Karpas-422 (cell line): ENCODE results near the gene MTMR12. TPM values are rescaled to one million over a fixed set of nuclear protein-coding genes. Genes with fewer than 3 reads are reported as not detected.
"Not testable (repeated sequence)": the region's sequence is repeated elsewhere in the genome, so short reads cannot be mapped to it uniquely, and the experiment has no call there.

Experiments used
- DNase-seq: peaks from one replicate; pipeline ENCODE4 v3.0.0-alpha.2; 2015
- H2AFZ ChIP-seq: fragments of 200-600 bp; sonication (generic); 2 replicates; pipeline ENCODE4 v1.6.1; 2014; ENCODE audit warnings: antibody characterized with exemption, low read length, mixed read lengths
- H3K27ac ChIP-seq: fragments of 200-600 bp; sonication (generic); 2 replicates; pipeline ENCODE4 v1.5.1; 2014; ENCODE audit warnings: mild to moderate bottlenecking, low read length, moderate library complexity
- H3K27me3 ChIP-seq: fragments of 200-600 bp; sonication (generic); 2 replicates; pipeline ENCODE4 v1.6.1; 2014; ENCODE audit warnings: low read length, mixed read lengths
- H3K36me3 ChIP-seq: fragments of 200-600 bp; sonication (generic); 2 replicates; pipeline ENCODE4 v1.6.1; 2014; ENCODE audit warnings: low read length, mixed read lengths; ENCODE audit not compliant: insufficient read depth
- H3K4me1 ChIP-seq: fragments of 200-600 bp; sonication (generic); 2 replicates; pipeline ENCODE4 v1.6.1; 2014; ENCODE audit warnings: mild to moderate bottlenecking, low read length, mixed read lengths
- H3K4me2 ChIP-seq: fragments of 200-600 bp; sonication (generic); 2 replicates; pipeline ENCODE4 v1.6.1; 2014; ENCODE audit warnings: low read length, low read depth, mild to moderate bottlenecking; ENCODE audit not compliant: poor library complexity, severe bottlenecking
- H3K4me3 ChIP-seq: fragments of 200-600 bp; sonication (generic); 2 replicates; pipeline ENCODE4 v1.5.1; 2014; ENCODE audit warnings: mild to moderate bottlenecking, antibody characterized with exemption, low read length, mixed read lengths
- H3K79me2 ChIP-seq: fragments of 200-600 bp; sonication (generic); 2 replicates; pipeline ENCODE4 v1.6.1; 2014; ENCODE audit warnings: mild to moderate bottlenecking, low read length, mixed read lengths
- H3K9ac ChIP-seq: fragments of 200-600 bp; sonication (generic); 2 replicates; pipeline ENCODE4 v1.6.0; 2014; ENCODE audit warnings: low read length
- H3K9me2 ChIP-seq: fragments of 200-600 bp; sonication (generic), shearing (Covaris generic); replicated peaks from 2 replicates; pipeline ENCODE4 v1.6.0; 2014; ENCODE audit warnings: mild to moderate bottlenecking, low read length, moderate library complexity; ENCODE audit not compliant: insufficient read depth
- H3K9me3 ChIP-seq: fragments of 300-700, 200-600 bp; sonication (generic); 2 replicates; pipeline ENCODE4 v1.6.1; 2014; ENCODE audit warnings: low read length, mixed read lengths
- H4K20me1 ChIP-seq: fragments of 200-600 bp; sonication (generic); 2 replicates; pipeline ENCODE4 v1.6.1; 2014; ENCODE audit warnings: mild to moderate bottlenecking, antibody characterized with exemption, low read length, low read depth; ENCODE audit not compliant: insufficient read depth
- total RNA-seq: library from RNA; depleted of rRNA; stranded (reverse); fragments of >200 nt; shearing (Covaris generic); gene quantifications from 2 replicates; pipeline ENCODE4 v1.2.3, GENCODE V29; 2014; ENCODE audit warnings: low replicate concordance

MTMR12 gene
- total RNA-seq, 1 experiment from 2014 or later: 126 TPM

DNA sequence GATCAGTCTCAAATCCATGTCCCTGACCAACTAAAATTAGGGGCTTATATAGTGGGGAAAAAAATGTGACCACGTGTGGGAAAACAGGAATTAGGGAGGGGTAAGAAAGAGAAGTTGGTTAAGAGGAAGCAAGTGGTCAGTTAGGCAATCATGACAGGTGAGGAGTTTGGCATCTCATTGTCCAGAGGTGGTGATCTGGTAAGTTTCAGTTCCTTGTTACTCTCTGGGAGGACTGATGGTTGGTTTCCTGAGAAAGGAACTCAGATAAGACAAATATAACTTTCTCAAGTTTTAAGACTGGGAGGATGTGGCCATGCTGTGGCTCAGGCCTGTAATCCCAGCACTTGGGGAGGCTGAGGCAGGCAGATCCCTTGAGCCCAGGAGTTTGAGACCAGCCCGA, 9.0 kb upstream of the MTMR12 start:
- not testable (repeated sequence) for H3K4me1 ChIP-seq, H3K4me2 ChIP-seq, H3K79me2 ChIP-seq, H3K9me2 ChIP-seq, H2AFZ ChIP-seq, H3K9ac ChIP-seq, H3K4me3 ChIP-seq, H3K36me3 ChIP-seq, H3K9me3 ChIP-seq, H3K27me3 ChIP-seq, H4K20me1 ChIP-seq, DNase-seq, H3K27ac ChIP-seq

GRCh38 chr5:32320576-32320975, 7.8 kb upstream of the MTMR12 start:
- H3K9me3 ChIP-seq: no peaks in the 10 kb centered on the region; the same call in 1 of the 2 replicates
- no peak overlapping the region for H3K27ac ChIP-seq
- DNase-seq: no peak
- H3K27me3 ChIP-seq: no peaks in the 10 kb centered on the region
- H3K9me2 ChIP-seq: no peaks in the 10 kb centered on the region
- no peaks in the 10 kb centered on the region for H3K36me3 ChIP-seq
- no peaks in the 10 kb centered on the region for H3K79me2 ChIP-seq
- no peak overlapping the region for H3K4me2 ChIP-seq
- no peak overlapping the region for H3K4me3 ChIP-seq
- no peak overlapping the region for H2AFZ ChIP-seq
- no peaks in the 10 kb centered on the region for H4K20me1 ChIP-seq
- no peak overlapping the region for H3K9ac ChIP-seq
- peaks cover 8% of the 10 kb centered on the region for H3K4me1 ChIP-seq

- DNase-seq: no peak
Measured at GRCh38 chr5:32319926-32320543, 7.3 kb upstream of the MTMR12 start.

GRCh38 chr5:32319392-32319791, 6.7 kb upstream of the MTMR12 start:
- H3K4me2 ChIP-seq: no peak overlapping the region
- no peaks in the 10 kb centered on the region; the same call in 1 of the 2 replicates for H3K9me3 ChIP-seq
- H3K79me2 ChIP-seq: no peaks in the 10 kb centered on the region
- H3K36me3 ChIP-seq: no peaks in the 10 kb centered on the region
- no peaks in the 10 kb centered on the region for H3K9me2 ChIP-seq
- H3K27me3 ChIP-seq: no peaks in the 10 kb centered on the region
- no peaks in the 10 kb centered on the region for H4K20me1 ChIP-seq
- no peaks in the 10 kb centered on the region for H3K4me1 ChIP-seq
- no peak overlapping the region for H3K9ac ChIP-seq
- H2AFZ ChIP-seq: no peak overlapping the region
- peak; percentile 50 for DNase-seq
- no peak overlapping the region for H3K27ac ChIP-seq
- H3K4me3 ChIP-seq: no peak overlapping the region

More at GRCh38 chr5:32319926-32320543, 7.3 kb upstream of the MTMR12 start:
- no peaks in the 10 kb centered on the region; the same call in 1 of the 2 replicates for H3K9me3 ChIP-seq
- no peak overlapping the region for H3K9ac ChIP-seq
- peaks cover 4% of the 10 kb centered on the region for H3K4me1 ChIP-seq
- H3K4me2 ChIP-seq: no peak overlapping the region
- H3K27ac ChIP-seq: no peak overlapping the region
- no peak overlapping the region for H3K4me3 ChIP-seq
- no peaks in the 10 kb centered on the region for H3K9me2 ChIP-seq
- no peaks in the 10 kb centered on the region for H3K79me2 ChIP-seq
- H2AFZ ChIP-seq: no peak overlapping the region
- no peaks in the 10 kb centered on the region for H3K27me3 ChIP-seq
- H3K36me3 ChIP-seq: no peaks in the 10 kb centered on the region
- H4K20me1 ChIP-seq: no peaks in the 10 kb centered on the region

DNA sequence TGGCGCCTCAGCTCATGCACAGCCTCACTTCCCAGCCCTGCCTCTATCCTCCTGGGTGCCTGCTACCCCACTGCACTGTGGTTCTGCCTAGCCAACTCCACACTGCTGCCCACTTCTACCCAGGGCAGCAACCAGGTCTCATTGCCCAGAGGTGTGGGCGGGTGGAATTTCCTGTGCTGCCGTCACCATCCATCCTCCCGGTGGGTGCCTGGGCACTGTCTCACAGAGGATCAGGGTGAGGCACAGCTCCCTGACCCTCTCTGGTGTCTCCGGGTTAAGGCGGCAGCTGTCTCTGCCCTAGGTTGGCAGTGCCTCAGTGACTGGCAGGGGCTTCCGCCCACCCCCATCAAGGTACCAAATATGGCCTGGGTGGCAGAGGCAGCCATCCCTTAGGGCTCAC, 4.3 kb upstream of the MTMR12 start:
- H3K9me3 ChIP-seq: no peaks in the 10 kb centered on the region; the same call in 1 of the 2 replicates
- H3K4me3 ChIP-seq: no peak overlapping the region
- no peaks in the 10 kb centered on the region for H4K20me1 ChIP-seq
- H3K27me3 ChIP-seq: no peaks in the 10 kb centered on the region
- H3K4me2 ChIP-seq: no peak overlapping the region
- no peak overlapping the region for H3K9ac ChIP-seq
- H3K27ac ChIP-seq: no peak overlapping the region
- no peaks in the 10 kb centered on the region for H3K36me3 ChIP-seq
- DNase-seq: no peak
- peaks cover 4% of the 10 kb centered on the region for H3K79me2 ChIP-seq
- H3K9me2 ChIP-seq: no peaks in the 10 kb centered on the region
- H2AFZ ChIP-seq: no peak overlapping the region
- H3K4me1 ChIP-seq: 0 out of 2 replicates have a peak, but pooled peaks cover 3% of the 10 kb centered on the region

- H3K79me2 ChIP-seq: peaks cover 15% of the 10 kb centered on the region
- no peak overlapping the region for H3K27ac ChIP-seq
- H3K36me3 ChIP-seq: 0 out of 2 replicates have a peak, but pooled peaks cover 3% of the 10 kb centered on the region
- H3K27me3 ChIP-seq: no peaks in the 10 kb centered on the region
- no peak overlapping the region for H3K4me2 ChIP-seq
- DNase-seq: no peak
- peaks cover 18% of the 10 kb centered on the region for H3K4me1 ChIP-seq
- H3K9me2 ChIP-seq: no peaks in the 10 kb centered on the region
- no peaks in the 10 kb centered on the region for H3K9me3 ChIP-seq
- H4K20me1 ChIP-seq: no peaks in the 10 kb centered on the region
- no peak overlapping the region for H2AFZ ChIP-seq
- H3K4me3 ChIP-seq: no peak overlapping the region
- no peak overlapping the region for H3K9ac ChIP-seq
Measured at GRCh38 chr5:32315221-32316014, 2.7 kb upstream of the MTMR12 start.

DNA sequence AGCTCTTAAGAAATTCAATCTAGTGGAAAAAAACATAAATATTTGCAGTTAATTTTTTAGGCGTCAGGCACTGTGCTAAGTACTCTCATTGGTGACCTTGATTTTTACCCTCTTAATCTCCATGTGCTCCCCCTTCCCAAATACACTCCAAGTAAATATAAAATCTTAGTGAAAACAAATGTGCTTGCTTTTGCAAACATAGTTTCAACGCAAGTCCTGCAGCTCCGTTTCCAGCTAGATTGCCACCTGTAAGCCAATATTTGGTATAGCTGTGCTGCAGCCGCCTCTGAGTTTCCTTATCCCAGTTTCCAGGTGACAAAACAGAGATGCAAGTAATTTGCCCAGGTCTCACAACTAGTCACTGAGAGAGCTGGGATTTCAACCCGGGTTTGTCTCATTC, 1.9 kb upstream of the MTMR12 start:
- Histone ChIP-seq H4K20me1 (no peaks in the 10 kb centered on the region), H3K4me1 (peaks cover 26% of the 10 kb centered on the region), H3K4me2 (no peak overlapping the region), H3K27me3 (no peaks in the 10 kb centered on the region), H3K9me2 (no peaks in the 10 kb centered on the region), H3K4me3 (no peak overlapping the region), H3K79me2 (peaks cover 23% of the 10 kb centered on the region), H3K36me3 (0 out of 2 replicates have a peak, but pooled peaks cover 4% of the 10 kb centered on the region), H3K27ac (no peak overlapping the region), H3K9ac (no peak overlapping the region), H3K9me3 (no peaks in the 10 kb centered on the region), H2AFZ (no peak overlapping the region)
- no peak for DNase-seq

- H3K36me3 ChIP-seq, H3K9me2 ChIP-seq, H3K27ac ChIP-seq, H2AFZ ChIP-seq, H3K4me2 ChIP-seq, H3K9me3 ChIP-seq, H3K4me3 ChIP-seq, DNase-seq, H3K9ac ChIP-seq, H4K20me1 ChIP-seq, H3K27me3 ChIP-seq: not testable (repeated sequence)
- peaks cover 31% of the 10 kb centered on the region for H3K4me1 ChIP-seq
- peaks cover 28% of the 10 kb centered on the region for H3K79me2 ChIP-seq
Measured at GRCh38 chr5:32314152-32314488, 1.4 kb upstream of the MTMR12 start.
